ENCODE results near the gene PHF21A. TPM values are rescaled to one million over a fixed set of nuclear protein-coding genes. Genes with fewer than 3 reads are reported as not detected.

Gene PHF21A
- total and polyA plus RNA-seq, 2 of the 13 experiments (the other 11 are each of a cell fraction or from before 2014, with no cell fraction given), result 4.1 to 34.6 TPM

GRCh38 chr11:45964911-45965389 is 156.3 kb downstream of the PHF21A start (continued):
- TF ChIP-seq ZBTB8A (CRISPR knock-in tag; IDR thresholded peaks at IDR 0.05; ENCODE audit: borderline replicate concordance, low read depth) (no peak), AKNA (CRISPR knock-in tag; IDR thresholded peaks at IDR 0.05; ENCODE audit: borderline replicate concordance) (no peak), GATA4 (IDR thresholded peaks at IDR 0.05; ENCODE audit: borderline replicate concordance, low read depth) (no peak), RFXAP (CRISPR knock-in tag; IDR thresholded peaks at IDR 0.05; ENCODE audit: borderline replicate concordance) (no peak), EP300 (IDR thresholded peaks at IDR 0.05; ENCODE audit: low read depth in 2 of 2, low read length in 2 of 2) (no peak), EP300 (CRISPR knock-in tag; IDR thresholded peaks at IDR 0.05; ENCODE audit: borderline replicate concordance) (no peak), ZNF609 (CRISPR knock-in tag; IDR thresholded peaks at IDR 0.05; ENCODE audit: borderline replicate concordance) (no peak), ZNF484 (CRISPR knock-in tag; IDR thresholded peaks at IDR 0.05; ENCODE audit: borderline replicate concordance, low read depth) (no peak), ZNF468 (CRISPR knock-in tag; IDR thresholded peaks at IDR 0.05) (no peak), NBN (conservative IDR thresholded peaks at IDR 0.05) (no peak), MLX (CRISPR knock-in tag; IDR thresholded peaks at IDR 0.05) (no peak), ZNF629 (CRISPR knock-in tag; conservative IDR thresholded peaks at IDR 0.05) (no peak), ZNF331 (CRISPR knock-in tag; IDR thresholded peaks at IDR 0.05) (peak; percentile 38; the same call in 1 of the 2 replicates), ZNF792 (CRISPR knock-in tag; IDR thresholded peaks at IDR 0.05) (no peak), NR2F6 (IDR thresholded peaks at IDR 0.05) (no peak), NR2F6 (CRISPR knock-in tag; IDR thresholded peaks at IDR 0.05) (0 out of 2 replicates have a peak, but pooled peaks have one; percentile 10), SAFB2 (CRISPR knock-in tag; IDR thresholded peaks at IDR 0.05; ENCODE audit: borderline replicate concordance, low read depth) (no peak), ZNF224 (CRISPR knock-in tag; IDR thresholded peaks at IDR 0.05) (no peak), SP1 (IDR thresholded peaks at IDR 0.05) (no peak), SP1 (CRISPR knock-in tag; IDR thresholded peaks at IDR 0.05) (no peak)
- TF ChIP-seq, protein P1, sequence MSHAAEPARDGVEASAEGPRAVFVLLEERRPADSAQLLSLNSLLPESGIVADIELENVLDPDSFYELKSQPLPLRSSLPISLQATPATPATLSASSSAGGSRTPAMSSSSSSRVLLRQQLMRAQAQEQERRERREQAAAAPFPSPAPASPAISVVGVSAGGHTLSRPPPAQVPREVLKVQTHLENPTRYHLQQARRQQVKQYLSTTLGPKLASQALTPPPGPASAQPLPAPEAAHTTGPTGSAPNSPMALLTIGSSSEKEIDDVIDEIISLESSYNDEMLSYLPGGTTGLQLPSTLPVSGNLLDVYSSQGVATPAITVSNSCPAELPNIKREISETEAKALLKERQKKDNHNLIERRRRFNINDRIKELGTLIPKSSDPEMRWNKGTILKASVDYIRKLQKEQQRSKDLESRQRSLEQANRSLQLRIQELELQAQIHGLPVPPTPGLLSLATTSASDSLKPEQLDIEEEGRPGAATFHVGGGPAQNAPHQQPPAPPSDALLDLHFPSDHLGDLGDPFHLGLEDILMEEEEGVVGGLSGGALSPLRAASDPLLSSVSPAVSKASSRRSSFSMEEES (CRISPR knock-in tag; IDR thresholded peaks at IDR 0.05), result no peak
